H9 (cell line): ENCODE measurements around the gene SLC6A19. TPM values are rescaled to one million over a fixed set of nuclear protein-coding genes. Genes with fewer than 3 reads are reported as not detected.

ENCODE experiments used
- DNase-seq: peaks from one replicate; pipeline ENCODE4 v3.0.0-alpha.2; 2017
- H2AFZ ChIP-seq: one replicate; pipeline ENCODE4 v1.6.1; 2013; ENCODE audit warnings: mild to moderate bottlenecking, low read length, control low read depth, moderate library complexity
- H2AK5ac ChIP-seq: 2 replicates; pipeline ENCODE4 v1.6.1; 2013; ENCODE audit warnings: low read length, control low read depth, mixed read lengths; ENCODE audit not compliant: insufficient read length
- H2BK120ac ChIP-seq: one replicate; pipeline ENCODE4 v1.6.1; 2013; ENCODE audit warnings: low read depth, mild to moderate bottlenecking, low read length, control low read depth, inconsistent platforms; ENCODE audit not compliant: poor library complexity, severe bottlenecking
- H2BK12ac ChIP-seq: 2 replicates; pipeline ENCODE4 v1.6.1; 2013; ENCODE audit warnings: low read length, control low read depth, mixed read lengths, low read depth; ENCODE audit not compliant: insufficient read length
- H2BK15ac ChIP-seq: 2 replicates; pipeline ENCODE4 v1.6.1; 2013; ENCODE audit warnings: low read depth, low read length, control low read depth
- H2BK20ac ChIP-seq: one replicate; pipeline ENCODE4 v1.6.1; 2013; ENCODE audit warnings: low read depth, mild to moderate bottlenecking, low read length, control low read depth, inconsistent platforms; ENCODE audit not compliant: poor library complexity, severe bottlenecking
- H2BK5ac ChIP-seq: 2 replicates; pipeline ENCODE4 v1.6.1; 2013; ENCODE audit warnings: low read length, control low read depth, mixed read lengths; ENCODE audit not compliant: insufficient read length
- H3K14ac ChIP-seq: 2 replicates; pipeline ENCODE4 v1.6.1; 2013; ENCODE audit warnings: low read length, control low read depth; ENCODE audit not compliant: insufficient read depth
- H3K18ac ChIP-seq: 2 replicates; pipeline ENCODE4 v1.6.1; 2013; ENCODE audit warnings: low read depth, mild to moderate bottlenecking, mixed read lengths, low read length, control low read depth; ENCODE audit not compliant: insufficient read length
- H3K23ac ChIP-seq: 2 replicates; pipeline ENCODE4 v1.6.1; 2013; ENCODE audit warnings: low read length, control low read depth, mixed read lengths, low read depth; ENCODE audit not compliant: insufficient read length
- H3K23me2 ChIP-seq: 2 replicates; pipeline ENCODE4 v1.6.1; 2013; ENCODE audit warnings: low read depth, mild to moderate bottlenecking, mixed read lengths, low read length, control low read depth; ENCODE audit not compliant: insufficient read length, poor library complexity, severe bottlenecking
- H3K27ac ChIP-seq: 2 replicates; pipeline ENCODE4 v1.5.1; 2013; ENCODE audit warnings: low read length, control low read depth, mixed read lengths, low read depth; ENCODE audit not compliant: insufficient read length
- H3K27me3 ChIP-seq: 2 replicates; pipeline ENCODE4 v1.6.1; 2013; ENCODE audit warnings: low read length, control low read depth, inconsistent platforms; ENCODE audit not compliant: insufficient read depth
- H3K4ac ChIP-seq: 2 replicates; pipeline ENCODE4 v1.6.1; 2013; ENCODE audit warnings: low read depth, mild to moderate bottlenecking, control low read depth, inconsistent platforms, low read length, moderate library complexity
- H3K4me1 ChIP-seq: 2 replicates; pipeline ENCODE4 v1.6.1; 2013; ENCODE audit warnings: low read length, control low read depth, inconsistent platforms; ENCODE audit not compliant: insufficient read depth
- H3K4me2 ChIP-seq: 2 replicates; pipeline ENCODE4 v1.6.1; 2013; ENCODE audit warnings: low read length, control low read depth, mixed read lengths; ENCODE audit not compliant: insufficient read length, insufficient read depth
- H3K56ac ChIP-seq: 2 replicates; pipeline ENCODE4 v1.6.1; 2013; ENCODE audit warnings: low read depth, mild to moderate bottlenecking, mixed read lengths, low read length, control low read depth; ENCODE audit not compliant: insufficient read length
- H3K79me1 ChIP-seq: 2 replicates; pipeline ENCODE4 v1.6.1; 2013; ENCODE audit warnings: low read depth, mild to moderate bottlenecking, moderate library complexity, low read length, control low read depth, inconsistent platforms; ENCODE audit not compliant: insufficient read depth, poor library complexity, severe bottlenecking
- H3K79me2 ChIP-seq: 2 replicates; pipeline ENCODE4 v1.6.1; 2013; ENCODE audit warnings: low read length, control low read depth, inconsistent platforms; ENCODE audit not compliant: insufficient read depth
- H3K9ac ChIP-seq: 2 replicates; pipeline ENCODE4 v1.6.1; 2013; ENCODE audit warnings: low read length, control low read depth, mixed read lengths; ENCODE audit not compliant: insufficient read length; ENCODE audit errors: extremely low read depth
- H3K9me3 ChIP-seq: one replicate; pipeline ENCODE4 v1.6.1; 2013; ENCODE audit warnings: low read depth, low read length, inconsistent platforms; ENCODE audit not compliant: control insufficient read depth
- H3T11ph ChIP-seq: one replicate; pipeline ENCODE4 v1.6.1; 2013; ENCODE audit warnings: mild to moderate bottlenecking, low read length, control low read depth, inconsistent platforms
- H4K20me1 ChIP-seq: one replicate; pipeline ENCODE4 v1.6.1; 2013; ENCODE audit not compliant: control insufficient read depth, insufficient read length, insufficient read depth
- H4K5ac ChIP-seq: 2 replicates; pipeline ENCODE4 v1.6.1; 2013; ENCODE audit warnings: low read depth, mild to moderate bottlenecking, mixed read lengths, low read length, control low read depth; ENCODE audit not compliant: insufficient read length
- H4K8ac ChIP-seq: replicated peaks from 2 replicates; pipeline ENCODE4 v1.6.1; 2013; ENCODE audit warnings: low read length, control low read depth, mixed read lengths, low read depth; ENCODE audit not compliant: insufficient read length
- H4K91ac ChIP-seq: 2 replicates; pipeline ENCODE4 v1.6.1; 2013; ENCODE audit warnings: low read depth, mild to moderate bottlenecking, moderate library complexity, mixed read lengths, low read length, control low read depth; ENCODE audit not compliant: insufficient read length
- H3K27ac Mint-ChIP-seq, 3 experiments: 2 replicates in 2 of 3; 3 replicates in 1 of 3; pipeline ENCODE4 v1.8.0; 2020 to 2021; ENCODE audit warnings: mixed read lengths in 3 of 3, mild to moderate bottlenecking in 1 of 3, moderate library complexity in 1 of 3
- H3K27me3 Mint-ChIP-seq: 2 replicates; pipeline ENCODE4 v1.8.0; 2021; ENCODE audit warnings: low read depth, mild to moderate bottlenecking, moderate library complexity, mixed read lengths
- H3K36me3 Mint-ChIP-seq, 3 experiments: 2 replicates in 2 of 3; 3 replicates in 1 of 3; pipeline ENCODE4 v1.8.0; 2020 to 2021; ENCODE audit warnings: low read depth in 3 of 3, mixed read lengths in 3 of 3; ENCODE audit not compliant: insufficient read depth in 1 of 3
- H3K4me1 Mint-ChIP-seq, 2 experiments: 2 replicates each; pipeline ENCODE4 v1.8.0; 2020; ENCODE audit warnings: mixed read lengths in 2 of 2
- H3K4me3 Mint-ChIP-seq, 2 experiments: 2 replicates in 1 of 2; 3 replicates in 1 of 2; pipeline ENCODE4 v1.8.0; 2020 to 2021; ENCODE audit warnings: mild to moderate bottlenecking in 2 of 2, mixed read lengths in 2 of 2, moderate library complexity in 1 of 2
- H3K9me3 Mint-ChIP-seq, 2 experiments: 2 replicates in 1 of 2; 3 replicates in 1 of 2; pipeline ENCODE4 v1.8.0; 2020; ENCODE audit warnings: mild to moderate bottlenecking in 2 of 2, mixed read lengths in 2 of 2, moderate library complexity in 1 of 2
- WGBS: extraction: QIAGEN DNeasy Blood & Tissue Kit; methylation state at CpG from one replicate; pipeline ENCODE4 v1.1.7; 2013; ENCODE audit warnings: missing lambda C conversion rate, low lambda C conversion rate, mixed read lengths; ENCODE audit not compliant: insufficient read length; ENCODE audit errors: extremely low coverage; 5-methylcytosine and 5-hydroxymethylcytosine counted together
- total RNA-seq: library from RNA; stranded (reverse); gene quantifications from 2 replicates; pipeline ENCODE4 v1.2.1, GENCODE V29; 2021
- TF ChIP-seq, protein P1 (sequence below): fragments of 200-600 bp; sonication (generic); conservative IDR thresholded peaks from 3 replicates; pipeline ENCODE4 v1.8.0; 2021; ENCODE audit warnings: antibody characterized with exemption, mild to moderate bottlenecking

SLC6A19 gene
- total RNA-seq, 1 experiment from 2014 or later, result not detected

DNA sequence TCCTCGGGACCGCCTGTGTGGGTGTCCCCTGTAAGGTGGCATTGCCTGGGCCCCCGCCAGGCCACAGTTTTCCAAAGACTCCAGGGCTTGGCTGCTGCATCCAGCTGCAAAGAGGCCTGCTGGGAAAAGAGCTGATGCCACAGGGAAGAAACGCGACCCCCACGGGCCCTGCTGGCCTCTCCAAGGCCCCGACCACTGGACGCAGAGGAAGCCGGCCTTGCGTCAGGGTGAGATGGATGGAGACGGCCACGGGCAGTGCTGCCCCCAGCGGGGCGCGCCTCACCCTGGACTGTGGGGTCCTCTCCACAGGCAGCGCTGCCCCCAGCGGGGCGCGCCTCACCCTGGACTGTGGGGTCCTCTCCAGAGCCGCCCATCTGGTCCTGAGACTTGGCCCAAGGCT, 21.3 kb upstream of the SLC6A19 start:
- no peaks in the 10 kb centered on the region for H3K23me2 ChIP-seq
- H3K9me3 ChIP-seq, result no peaks in the 10 kb centered on the region
- H3K79me1 ChIP-seq, result no peaks in the 10 kb centered on the region
- no peak overlapping the region for H3K23ac ChIP-seq
- peaks cover 0 to 2% of the 10 kb centered on the region in 2 experiments; a peak in 2 of 4 replicates for H3K4me1 Mint-ChIP-seq
- H3K14ac ChIP-seq, result no peak overlapping the region
- H3K27ac Mint-ChIP-seq, result no peak overlapping the region
- H3K4me3 Mint-ChIP-seq, result no peak overlapping the region
- no peak overlapping the region for H4K5ac ChIP-seq
- H3K4ac ChIP-seq, result no peak overlapping the region
- H4K91ac ChIP-seq, result no peak overlapping the region
- no CpG with 5 or more reads among the region's 20 CpGs for WGBS
- no peak overlapping the region for H2BK15ac ChIP-seq
- DNase-seq, result no peak
- no peak overlapping the region for H3K27ac ChIP-seq
- no peak overlapping the region for H3K18ac ChIP-seq
- H3T11ph ChIP-seq, result no peak overlapping the region
- H3K9me3 Mint-ChIP-seq, result no peaks in the 10 kb centered on the region
- no peaks in the 10 kb centered on the region; the same call in 1 of the 2 replicates for H3K27me3 Mint-ChIP-seq
- no peak overlapping the region for H2AFZ ChIP-seq
- no peak overlapping the region for H2BK120ac ChIP-seq
- H2BK20ac ChIP-seq, result no peak overlapping the region
- TF ChIP-seq, protein P1, sequence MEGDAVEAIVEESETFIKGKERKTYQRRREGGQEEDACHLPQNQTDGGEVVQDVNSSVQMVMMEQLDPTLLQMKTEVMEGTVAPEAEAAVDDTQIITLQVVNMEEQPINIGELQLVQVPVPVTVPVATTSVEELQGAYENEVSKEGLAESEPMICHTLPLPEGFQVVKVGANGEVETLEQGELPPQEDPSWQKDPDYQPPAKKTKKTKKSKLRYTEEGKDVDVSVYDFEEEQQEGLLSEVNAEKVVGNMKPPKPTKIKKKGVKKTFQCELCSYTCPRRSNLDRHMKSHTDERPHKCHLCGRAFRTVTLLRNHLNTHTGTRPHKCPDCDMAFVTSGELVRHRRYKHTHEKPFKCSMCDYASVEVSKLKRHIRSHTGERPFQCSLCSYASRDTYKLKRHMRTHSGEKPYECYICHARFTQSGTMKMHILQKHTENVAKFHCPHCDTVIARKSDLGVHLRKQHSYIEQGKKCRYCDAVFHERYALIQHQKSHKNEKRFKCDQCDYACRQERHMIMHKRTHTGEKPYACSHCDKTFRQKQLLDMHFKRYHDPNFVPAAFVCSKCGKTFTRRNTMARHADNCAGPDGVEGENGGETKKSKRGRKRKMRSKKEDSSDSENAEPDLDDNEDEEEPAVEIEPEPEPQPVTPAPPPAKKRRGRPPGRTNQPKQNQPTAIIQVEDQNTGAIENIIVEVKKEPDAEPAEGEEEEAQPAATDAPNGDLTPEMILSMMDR, result no peak
- H3K9ac ChIP-seq, result no peak overlapping the region
- H3K79me2 ChIP-seq, result no peaks in the 10 kb centered on the region
- H3K56ac ChIP-seq, result no peak overlapping the region
- no peak overlapping the region for H2BK12ac ChIP-seq
- no peak overlapping the region for H2AK5ac ChIP-seq
- H3K4me2 ChIP-seq, result no peak overlapping the region
- no peaks in the 10 kb centered on the region for H4K20me1 ChIP-seq
- H3K36me3 Mint-ChIP-seq, result no peaks in the 10 kb centered on the region
- no peak overlapping the region for H4K8ac ChIP-seq
- H3K4me1 ChIP-seq, result no peaks in the 10 kb centered on the region
- no peaks in the 10 kb centered on the region for H3K27me3 ChIP-seq
- no peak overlapping the region for H2BK5ac ChIP-seq
